Loucy (cell line): ENCODE results near the gene MAP7D1.

ENCODE experiments used
- H2AFZ ChIP-seq: fragments of 200-600 bp; sonication (generic); 2 replicates; pipeline ENCODE4 v1.6.0; 2016; ENCODE audit warnings: antibody characterized with exemption, mild to moderate bottlenecking, low read length, moderate library complexity
- H3F3A ChIP-seq: fragments of 200-600 bp; 2 replicates; pipeline ENCODE4 v1.6.0; 2016; ENCODE audit warnings: antibody characterized with exemption, low read depth, mild to moderate bottlenecking
- H3K27me3 ChIP-seq: fragments of 200-600 bp; sonication (generic); 2 replicates; pipeline ENCODE4 v1.6.1; 2014; ENCODE audit warnings: low read length, mild to moderate bottlenecking; ENCODE audit not compliant: insufficient read depth, poor library complexity, severe bottlenecking
- H3K36me3 ChIP-seq: fragments of 200-600 bp; sonication (generic); 2 replicates; pipeline ENCODE4 v1.6.1; 2016; ENCODE audit warnings: low read length; ENCODE audit not compliant: insufficient read depth
- H3K4me1 ChIP-seq: fragments of 200-600 bp; sonication (generic); 2 replicates; pipeline ENCODE4 v1.5.1; 2014; ENCODE audit warnings: low read length, mild to moderate bottlenecking; ENCODE audit not compliant: insufficient read depth, poor library complexity, severe bottlenecking
- H3K4me2 ChIP-seq: fragments of 200-600 bp; sonication (generic); 2 replicates; pipeline ENCODE4 v1.6.0; 2014; ENCODE audit warnings: antibody characterized with exemption, low read length, low read depth, mild to moderate bottlenecking; ENCODE audit not compliant: poor library complexity, severe bottlenecking
- H3K4me3 ChIP-seq: fragments of 200-600 bp; sonication (generic); 2 replicates; pipeline ENCODE4 v1.5.1; 2014; ENCODE audit warnings: low read length, mild to moderate bottlenecking, mixed read lengths; ENCODE audit not compliant: poor library complexity, severe bottlenecking
- H3K79me2 ChIP-seq: fragments of 200-600 bp; sonication (generic); 2 replicates; pipeline ENCODE4 v1.6.1; 2014; ENCODE audit warnings: low read length; ENCODE audit not compliant: insufficient read depth
- H3K9ac ChIP-seq: fragments of 200-600 bp; sonication (generic); 2 replicates; pipeline ENCODE4 v1.6.0; 2014; ENCODE audit warnings: mild to moderate bottlenecking, low read depth, low read length, moderate library complexity; ENCODE audit not compliant: poor library complexity, severe bottlenecking
- H3K9me2 ChIP-seq: fragments of 200-600 bp; sonication (generic); replicated peaks from 2 replicates; pipeline ENCODE4 v1.6.1; 2016; ENCODE audit warnings: low read depth, low read length, mixed read lengths
- H3K9me3 ChIP-seq: fragments of 200-600 bp; sonication (generic); 2 replicates; pipeline ENCODE4 v1.6.1; 2014; ENCODE audit warnings: mild to moderate bottlenecking, antibody characterized with exemption, low read length, low read depth; ENCODE audit not compliant: insufficient read depth
- H4K20me1 ChIP-seq: fragments of 200-600 bp; sonication (generic); 2 replicates; pipeline ENCODE4 v1.6.0; 2014; ENCODE audit warnings: antibody characterized with exemption, low read length, mild to moderate bottlenecking; ENCODE audit not compliant: insufficient read depth, poor library complexity, severe bottlenecking
- CTCF ChIP-seq: fragments of 200-600 bp; sonication (generic); conservative IDR thresholded peaks from 2 replicates; pipeline ENCODE4 v1.5.1; 2014; ENCODE audit warnings: mild to moderate bottlenecking, antibody characterized with exemption, low read length
- EZH2phosphoT487 ChIP-seq: fragments of 200-600 bp; IDR thresholded peaks from 2 replicates; pipeline ENCODE4 v1.6.1; 2018; ENCODE audit warnings: antibody characterized with exemption, mild to moderate bottlenecking, moderate library complexity, borderline replicate concordance

MAP7D1 gene

GRCh38 chr1:36132029-36132428 lies 23.9 kb upstream of the MAP7D1 start:
- no peak overlapping the region for H3K4me3 ChIP-seq
- no peaks in the 10 kb centered on the region for H3K27me3 ChIP-seq
- no peak overlapping the region for H2AFZ ChIP-seq
- H3K9me2 ChIP-seq = no peaks in the 10 kb centered on the region
- no peaks in the 10 kb centered on the region for H3K4me1 ChIP-seq
- H4K20me1 ChIP-seq = no peaks in the 10 kb centered on the region
- TF ChIP-seq CTCF (no peak), EZH2phosphoT487 (no peak)
- H3K36me3 ChIP-seq = peaks cover 8% of the 10 kb centered on the region; the same call in 1 of the 2 replicates
- H3K79me2 ChIP-seq = no peaks in the 10 kb centered on the region
- H3F3A ChIP-seq = no peaks in the 10 kb centered on the region
- H3K4me2 ChIP-seq = no peak overlapping the region
- H3K9ac ChIP-seq = no peak overlapping the region
- H3K9me3 ChIP-seq = no peaks in the 10 kb centered on the region

- H3K9me3 ChIP-seq = no peaks in the 10 kb centered on the region
- H4K20me1 ChIP-seq = no peaks in the 10 kb centered on the region
- TF ChIP-seq CTCF = no peak
- TF ChIP-seq EZH2phosphoT487 = no peak
- no peaks in the 10 kb centered on the region for H3K4me1 ChIP-seq
- no peak overlapping the region for H3K4me2 ChIP-seq
- H3K79me2 ChIP-seq = no peaks in the 10 kb centered on the region
- H3K27me3 ChIP-seq = no peaks in the 10 kb centered on the region
- no peak overlapping the region for H3K4me3 ChIP-seq
- no peak overlapping the region; the same call in 1 of the 2 replicates for H2AFZ ChIP-seq
- H3K36me3 ChIP-seq = peaks cover 22% of the 10 kb centered on the region; the same call in 1 of the 2 replicates
- H3F3A ChIP-seq = no peaks in the 10 kb centered on the region
- no peak overlapping the region for H3K9ac ChIP-seq
- no peaks in the 10 kb centered on the region for H3K9me2 ChIP-seq
These were observed 22.5 kb upstream of the MAP7D1 start for GRCh38 chr1:36133484-36133883.

DNA sequence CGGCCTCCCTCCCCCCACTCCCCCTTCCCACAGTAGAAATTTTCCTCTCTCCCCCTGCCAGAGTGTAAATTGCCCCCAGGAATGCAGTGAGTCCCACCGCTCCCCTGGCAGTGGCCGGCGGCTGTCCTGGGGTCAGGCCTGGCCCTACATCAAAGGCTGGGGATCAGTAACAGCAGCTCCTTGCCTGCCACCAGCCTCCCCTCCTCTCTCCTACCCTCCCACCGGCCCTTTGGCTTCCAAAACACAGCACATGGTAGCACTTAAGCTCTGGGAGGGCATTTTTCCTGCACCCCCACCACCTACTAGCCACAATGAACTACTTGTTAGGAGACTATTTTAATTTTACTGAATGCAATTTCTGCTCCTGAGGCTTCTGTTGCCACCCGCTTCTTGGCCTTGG lies 21.9 kb upstream of the MAP7D1 start:
- Histone ChIP-seq H4K20me1 (no peaks in the 10 kb centered on the region), H3F3A (no peaks in the 10 kb centered on the region), H3K9ac (no peak overlapping the region), H3K36me3 (peaks cover 23% of the 10 kb centered on the region; the same call in 1 of the 2 replicates), H3K4me3 (no peak overlapping the region), H3K27me3 (no peaks in the 10 kb centered on the region), H3K9me3 (no peaks in the 10 kb centered on the region), H2AFZ (no peak overlapping the region; the same call in 1 of the 2 replicates), H3K9me2 (no peaks in the 10 kb centered on the region), H3K4me2 (no peak overlapping the region), H3K4me1 (no peaks in the 10 kb centered on the region), H3K79me2 (no peaks in the 10 kb centered on the region)
- TF ChIP-seq CTCF = no peak
- no peak for TF ChIP-seq EZH2phosphoT487
